ENCODE results near the gene FAM187B. TPM values are rescaled to one million over a fixed set of nuclear protein-coding genes. Genes with fewer than 3 reads are reported as not detected.
"Not testable (repeated sequence)": the region's sequence is repeated elsewhere in the genome, so short reads cannot be mapped to it uniquely, and the experiment has no call there.

Gene FAM187B
- total RNA-seq, 2 donors from 2014 or later, result 1.1 TPM; not detected in 1

DNA sequence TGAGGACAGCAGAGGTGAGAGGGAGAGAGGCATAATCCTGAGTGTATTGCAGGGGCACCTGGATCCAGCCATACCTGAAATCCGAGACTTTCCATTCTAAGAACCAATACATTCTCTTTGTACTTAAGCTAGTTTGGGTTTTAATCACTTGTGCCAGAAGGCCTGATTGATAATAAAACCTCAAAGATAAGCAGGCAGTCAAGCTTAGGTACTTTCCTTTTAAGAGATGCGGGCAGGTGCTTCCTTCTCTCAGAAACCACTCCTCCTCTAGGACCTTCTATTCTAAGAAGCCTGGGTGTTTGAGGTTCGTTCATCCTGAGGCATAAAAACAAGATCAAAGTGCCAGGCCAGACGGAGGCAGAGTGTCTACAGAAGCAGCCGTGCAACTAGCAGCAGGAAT, 22.2 kb downstream of the FAM187B start:
- Histone ChIP-seq H3K27ac (no peak overlapping the region), H3K4me1 (replicated peaks) (no peaks in the 10 kb centered on the region), H3K36me3 (no peaks in the 10 kb centered on the region), H3K4me3 (no peak overlapping the region), H3K27me3 (replicated peaks; ENCODE audit: insufficient read depth) (no peaks in the 10 kb centered on the region), H3K9me3 (no peaks in the 10 kb centered on the region)
- DNase-seq (ENCODE audit: low spot score), result no peak
- 42% methylated on average over 5 of the region's 5 CpGs for WGBS
- TF ChIP-seq POLR2A (IDR thresholded peaks at IDR 0.05), result no peak
- intact Hi-C loops (cut with DNase I), result no loop called here

DNA sequence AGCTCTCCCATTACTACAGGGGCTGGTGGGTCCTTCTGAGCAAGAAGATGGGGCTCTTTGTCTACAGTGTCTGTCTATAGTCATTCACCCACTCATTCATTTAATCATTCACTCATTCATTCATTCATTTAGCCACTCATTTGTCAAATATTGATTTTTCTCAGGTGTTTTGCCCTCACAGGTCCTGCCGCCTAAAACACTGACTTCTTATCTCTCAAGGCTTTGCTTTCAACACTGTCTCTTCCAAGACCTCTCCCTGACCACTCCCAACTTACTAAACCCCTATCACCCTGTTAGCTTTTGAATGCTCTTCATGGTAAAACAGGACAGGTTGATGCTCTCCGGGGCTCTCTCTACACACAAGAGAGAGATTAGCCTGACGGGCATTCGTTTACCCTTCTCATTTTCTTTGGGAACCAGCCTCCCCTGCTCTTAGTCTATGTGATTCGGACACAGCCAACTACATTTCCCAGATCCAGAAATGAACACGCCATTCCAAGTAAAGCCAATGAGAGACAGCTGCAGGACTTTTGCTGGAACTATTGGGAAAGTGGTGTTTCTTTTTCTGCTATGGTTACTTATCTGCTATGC, 22.7 kb downstream of the FAM187B start:
- no peak overlapping the region for H3K4me3 ChIP-seq
- H3K4me1 ChIP-seq (replicated peaks), result no peaks in the 10 kb centered on the region
- H3K9me3 ChIP-seq, result no peaks in the 10 kb centered on the region
- no peak for TF ChIP-seq POLR2A (IDR thresholded peaks at IDR 0.05)
- TF ChIP-seq POLR2AphosphoS5 (IDR thresholded peaks at IDR 0.05), result no peak
- TF ChIP-seq, protein P1, sequence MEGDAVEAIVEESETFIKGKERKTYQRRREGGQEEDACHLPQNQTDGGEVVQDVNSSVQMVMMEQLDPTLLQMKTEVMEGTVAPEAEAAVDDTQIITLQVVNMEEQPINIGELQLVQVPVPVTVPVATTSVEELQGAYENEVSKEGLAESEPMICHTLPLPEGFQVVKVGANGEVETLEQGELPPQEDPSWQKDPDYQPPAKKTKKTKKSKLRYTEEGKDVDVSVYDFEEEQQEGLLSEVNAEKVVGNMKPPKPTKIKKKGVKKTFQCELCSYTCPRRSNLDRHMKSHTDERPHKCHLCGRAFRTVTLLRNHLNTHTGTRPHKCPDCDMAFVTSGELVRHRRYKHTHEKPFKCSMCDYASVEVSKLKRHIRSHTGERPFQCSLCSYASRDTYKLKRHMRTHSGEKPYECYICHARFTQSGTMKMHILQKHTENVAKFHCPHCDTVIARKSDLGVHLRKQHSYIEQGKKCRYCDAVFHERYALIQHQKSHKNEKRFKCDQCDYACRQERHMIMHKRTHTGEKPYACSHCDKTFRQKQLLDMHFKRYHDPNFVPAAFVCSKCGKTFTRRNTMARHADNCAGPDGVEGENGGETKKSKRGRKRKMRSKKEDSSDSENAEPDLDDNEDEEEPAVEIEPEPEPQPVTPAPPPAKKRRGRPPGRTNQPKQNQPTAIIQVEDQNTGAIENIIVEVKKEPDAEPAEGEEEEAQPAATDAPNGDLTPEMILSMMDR (IDR thresholded peaks at IDR 0.05), result no peak
- intact Hi-C loops (cut with DNase I), result no loop called here
- H3K27ac ChIP-seq, result no peak overlapping the region
- no peaks in the 10 kb centered on the region for H3K36me3 ChIP-seq
- H3K27me3 ChIP-seq (replicated peaks; ENCODE audit: insufficient read depth), result no peaks in the 10 kb centered on the region
- DNase-seq (ENCODE audit: low spot score), result no peak
- WGBS, result 62% methylated on average over 6 of the region's 6 CpGs

DNA sequence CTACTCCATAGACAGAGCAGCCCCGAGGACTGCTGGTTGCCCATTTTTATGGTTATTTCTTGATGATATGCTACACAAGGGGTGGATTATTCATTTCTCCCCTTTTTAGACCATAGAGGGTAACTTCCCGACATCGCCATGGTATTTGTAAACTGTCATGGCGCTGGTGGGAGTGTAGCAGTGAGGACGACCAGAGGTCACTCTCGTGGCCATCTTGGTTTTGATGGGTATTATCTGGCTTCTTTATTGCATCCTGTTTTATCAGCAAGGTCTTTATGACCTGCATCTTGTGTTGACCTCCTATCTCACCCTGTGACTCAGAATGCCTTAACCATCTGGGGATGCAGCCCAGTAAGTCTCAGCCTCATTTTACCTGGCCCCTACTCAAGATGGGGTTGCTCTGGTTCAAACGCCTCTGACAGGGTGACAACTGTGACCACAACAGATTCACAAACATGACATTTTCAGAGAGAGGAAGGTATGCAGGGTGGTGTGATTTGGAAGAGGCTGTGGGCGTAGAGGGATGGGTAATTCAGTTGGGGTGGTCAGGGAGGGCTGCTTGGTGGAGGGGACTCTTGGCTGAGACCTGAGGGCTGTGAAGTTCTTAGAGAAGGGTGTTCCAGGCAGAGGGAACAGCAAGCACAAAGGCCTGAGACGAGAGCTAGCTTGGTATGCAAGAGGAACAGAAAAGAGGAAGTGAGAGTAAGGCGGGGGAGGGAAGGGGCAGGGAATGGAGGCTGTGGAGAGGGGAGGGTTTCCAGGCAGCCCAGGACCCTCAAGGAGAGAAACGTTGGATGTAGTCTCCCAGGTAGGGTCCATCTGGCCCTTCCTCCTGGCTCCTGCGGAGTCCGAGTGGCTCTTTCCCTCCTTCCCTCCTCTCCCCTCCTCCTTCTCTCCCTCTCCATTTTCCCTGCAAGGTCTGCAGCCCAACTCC, 23.5 kb downstream of the FAM187B start:
- no peaks in the 10 kb centered on the region for H3K9me3 ChIP-seq
- no peak overlapping the region for H3K27ac ChIP-seq
- no peaks in the 10 kb centered on the region for H3K27me3 ChIP-seq (replicated peaks; ENCODE audit: insufficient read depth)
- TF ChIP-seq, protein P1 (IDR thresholded peaks at IDR 0.05), result no peak
- TF ChIP-seq POLR2A (IDR thresholded peaks at IDR 0.05) (no peak), POLR2AphosphoS5 (IDR thresholded peaks at IDR 0.05) (no peak)
- no peak overlapping the region for H3K4me3 ChIP-seq
- H3K4me1 ChIP-seq (replicated peaks), result no peaks in the 10 kb centered on the region
- DNase-seq (ENCODE audit: low spot score), result no peak
- 64% methylated on average over 13 of the region's 13 CpGs for WGBS
- intact Hi-C loops (cut with DNase I), result no loop called here
- H3K36me3 ChIP-seq, result no peaks in the 10 kb centered on the region

GRCh38 chr19:35202722-35203688, 25.5 kb downstream of the FAM187B start:
- H3K9me3 ChIP-seq, result no peaks in the 10 kb centered on the region
- H3K27me3 ChIP-seq (replicated peaks; ENCODE audit: insufficient read depth), result no peaks in the 10 kb centered on the region
- H3K27ac ChIP-seq, result no peak overlapping the region
- no peaks in the 10 kb centered on the region for H3K4me1 ChIP-seq (replicated peaks)
- H3K4me3 ChIP-seq, result no peak overlapping the region
- intact Hi-C loops (cut with DNase I), result no loop called here
- DNase-seq (ENCODE audit: low spot score), result no peak
- 67% methylated on average over 4 of the region's 4 CpGs for WGBS
- H3K36me3 ChIP-seq, result no peaks in the 10 kb centered on the region
- TF ChIP-seq POLR2AphosphoS5 (IDR thresholded peaks at IDR 0.05) (no peak), POLR2A (IDR thresholded peaks at IDR 0.05) (no peak)
- TF ChIP-seq, protein P1 (IDR thresholded peaks at IDR 0.05), result no peak

DNA sequence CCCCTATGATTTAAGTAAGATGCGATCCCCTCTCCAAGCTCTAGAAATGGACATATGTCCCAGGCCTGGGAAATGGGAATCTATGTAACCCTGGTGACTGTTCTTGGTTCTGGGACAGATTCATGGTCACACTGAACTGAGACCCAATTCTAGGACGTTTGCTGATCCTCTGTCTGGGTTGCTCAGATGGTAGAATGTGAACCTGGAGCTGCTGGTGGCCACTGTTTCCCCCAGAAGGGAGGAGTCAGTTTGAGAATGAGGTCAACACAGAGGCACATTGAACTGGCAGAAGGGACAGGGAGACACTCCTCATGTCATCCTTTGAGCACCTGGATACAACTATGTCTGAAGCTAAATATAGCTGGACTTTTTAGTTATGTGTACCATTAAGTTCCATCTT, 29.1 kb downstream of the FAM187B start:
- Histone ChIP-seq H3K36me3 (no peaks in the 10 kb centered on the region), H3K27ac (no peak overlapping the region), H3K4me3 (no peak overlapping the region), H3K4me1 (replicated peaks) (no peaks in the 10 kb centered on the region), H3K27me3 (replicated peaks; ENCODE audit: insufficient read depth) (no peaks in the 10 kb centered on the region), H3K9me3 (no peaks in the 10 kb centered on the region)
- intact Hi-C loops (cut with DNase I), result no loop called here
- WGBS, result 58% methylated on average over 2 of the region's 2 CpGs
- TF ChIP-seq, protein P1 (IDR thresholded peaks at IDR 0.05), result no peak
- TF ChIP-seq POLR2AphosphoS5 (IDR thresholded peaks at IDR 0.05) (no peak), POLR2A (IDR thresholded peaks at IDR 0.05) (no peak)
- DNase-seq (ENCODE audit: low spot score), result no peak

- H3K27me3 ChIP-seq (replicated peaks; ENCODE audit: insufficient read depth); H3K9me3 ChIP-seq; H3K36me3 ChIP-seq; H3K4me1 ChIP-seq (replicated peaks); H3K27ac ChIP-seq; intact Hi-C loops (cut with DNase I); DNase-seq (ENCODE audit: low spot score); H3K4me3 ChIP-seq: not testable (repeated sequence)
- WGBS, result 80% methylated on average over 6 of the region's 6 CpGs
These were observed 31.7 kb downstream of the FAM187B start for GRCh38 chr19:35196861-35197260.

Measured in prostate gland (tissue), 2 donors.